Tibial artery (tissue), 4 donors: Measurements from ENCODE around the gene SYNJ2.

ENCODE experiments used
- DNase-seq, 2 donors: peaks; one replicate each; pipeline ENCODE4 v3.0.0-alpha.2; 2019
- H3K27ac ChIP-seq, 2 donors: fragments of 200-600 bp; sonication (generic) in 1 of 2; 1 replicate in 1 of 2; 2 replicates in 1 of 2; pipeline ENCODE4 v1.5.1; 2018 to 2019; ENCODE audit warnings: mild to moderate bottlenecking in 1 of 2
- H3K27me3 ChIP-seq, 2 donors: fragments of 200-600 bp; sonication (generic) in 1 of 2; one replicate each; pipeline versions ENCODE4 v1.5.1 to v1.6.0; 2016 to 2019
- H3K36me3 ChIP-seq, 3 donors: fragments of 200-600 bp; sonication (generic) in 2 of 3; one replicate each; pipeline ENCODE4 v1.5.1; 2016 to 2019; ENCODE audit warnings: mild to moderate bottlenecking in 2 of 3
- H3K4me1 ChIP-seq, 4 donors: fragments of 200-600 bp; sonication (generic) in 2 of 4; 1 replicate in 3 of 4; 2 replicates in 1 of 4; pipeline ENCODE4 v1.5.1; 2016 to 2019
- H3K4me3 ChIP-seq, 2 donors: fragments of 200-600 bp; sonication (generic) in 1 of 2; 1 replicate in 1 of 2; 2 replicates in 1 of 2; pipeline ENCODE4 v1.5.1; 2018 to 2019; ENCODE audit warnings: mild to moderate bottlenecking in 2 of 2
- H3K9me3 ChIP-seq, 3 donors: fragments of 200-600 bp; sonication (generic) in 1 of 3; one replicate each; pipeline ENCODE4 v1.5.1; 2016 to 2019
- intact Hi-C: fragments of 100-400 bp; cut with DNase I; formaldehyde crosslinking; loops from one replicate; pipeline ENCODE4 v1.15.0; 2023; ENCODE audit warnings: low total_unique reads
- TF ChIP-seq, protein P1 (sequence below), 2 experiments: fragments of 200-600 bp in 1 of 2; fragments of 450-650 bp in 1 of 2; IDR thresholded peaks; one replicate each; pipeline ENCODE4 v1.5.1; 2017 to 2019; ENCODE audit warnings: antibody characterized with exemption in 2 of 2, mild to moderate bottlenecking in 1 of 2, moderate library complexity in 1 of 2

SYNJ2 gene

DNA sequence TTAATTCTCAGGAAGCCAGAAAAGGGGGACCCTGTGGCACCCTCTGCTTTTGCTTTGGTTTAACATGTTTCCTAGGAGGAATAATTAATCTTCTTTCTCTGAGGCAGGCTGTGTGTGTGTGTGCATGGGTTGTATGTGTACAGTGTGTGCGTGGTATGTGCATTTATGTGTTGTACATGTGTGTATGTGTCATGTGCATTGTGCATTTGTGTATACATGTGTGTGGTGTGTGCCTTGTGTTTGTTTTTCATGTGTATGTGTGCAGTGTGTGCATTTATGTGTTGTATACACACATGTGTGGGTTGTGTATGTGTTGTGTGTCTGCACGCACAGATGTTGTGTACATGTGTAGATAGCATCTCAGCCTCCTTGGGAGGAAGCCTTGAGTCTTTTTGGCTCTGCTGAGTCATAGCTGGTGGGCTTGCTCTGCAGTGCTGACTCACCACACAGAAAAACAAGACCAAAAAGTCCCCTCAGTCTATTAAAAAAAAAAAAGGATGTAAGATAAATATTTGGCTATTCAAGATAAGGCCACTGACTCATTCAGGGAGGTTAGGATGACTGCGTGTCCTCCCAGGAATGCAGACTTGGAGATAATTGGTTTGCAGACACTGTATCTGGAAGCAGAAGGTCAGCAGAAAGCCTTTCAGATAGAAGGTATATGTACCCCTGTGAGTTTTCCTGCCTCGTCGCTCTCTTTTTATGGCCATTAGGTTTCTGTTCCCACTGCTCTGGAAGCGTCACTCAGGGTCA lies 58.6 kb downstream of the SYNJ2 start:
- H3K27ac ChIP-seq = peak overlapping the region; percentile 95 to 96
- intact Hi-C loops = no loop called here
- H3K4me3 ChIP-seq = no peak overlapping the region
- peak; percentile 35 to 80 for DNase-seq
- peaks cover 5 to 12% (median 6%) of the 10 kb centered on the region in 3 donors for H3K36me3 ChIP-seq
- peaks cover 21 to 74% (median 64%) of the 10 kb centered on the region in 4 donors for H3K4me1 ChIP-seq
- no peaks in the 10 kb centered on the region for H3K27me3 ChIP-seq
- TF ChIP-seq, protein P1, sequence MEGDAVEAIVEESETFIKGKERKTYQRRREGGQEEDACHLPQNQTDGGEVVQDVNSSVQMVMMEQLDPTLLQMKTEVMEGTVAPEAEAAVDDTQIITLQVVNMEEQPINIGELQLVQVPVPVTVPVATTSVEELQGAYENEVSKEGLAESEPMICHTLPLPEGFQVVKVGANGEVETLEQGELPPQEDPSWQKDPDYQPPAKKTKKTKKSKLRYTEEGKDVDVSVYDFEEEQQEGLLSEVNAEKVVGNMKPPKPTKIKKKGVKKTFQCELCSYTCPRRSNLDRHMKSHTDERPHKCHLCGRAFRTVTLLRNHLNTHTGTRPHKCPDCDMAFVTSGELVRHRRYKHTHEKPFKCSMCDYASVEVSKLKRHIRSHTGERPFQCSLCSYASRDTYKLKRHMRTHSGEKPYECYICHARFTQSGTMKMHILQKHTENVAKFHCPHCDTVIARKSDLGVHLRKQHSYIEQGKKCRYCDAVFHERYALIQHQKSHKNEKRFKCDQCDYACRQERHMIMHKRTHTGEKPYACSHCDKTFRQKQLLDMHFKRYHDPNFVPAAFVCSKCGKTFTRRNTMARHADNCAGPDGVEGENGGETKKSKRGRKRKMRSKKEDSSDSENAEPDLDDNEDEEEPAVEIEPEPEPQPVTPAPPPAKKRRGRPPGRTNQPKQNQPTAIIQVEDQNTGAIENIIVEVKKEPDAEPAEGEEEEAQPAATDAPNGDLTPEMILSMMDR (IDR thresholded peaks at IDR 0.05) = no peak
- no peaks in the 10 kb centered on the region for H3K9me3 ChIP-seq

DNA sequence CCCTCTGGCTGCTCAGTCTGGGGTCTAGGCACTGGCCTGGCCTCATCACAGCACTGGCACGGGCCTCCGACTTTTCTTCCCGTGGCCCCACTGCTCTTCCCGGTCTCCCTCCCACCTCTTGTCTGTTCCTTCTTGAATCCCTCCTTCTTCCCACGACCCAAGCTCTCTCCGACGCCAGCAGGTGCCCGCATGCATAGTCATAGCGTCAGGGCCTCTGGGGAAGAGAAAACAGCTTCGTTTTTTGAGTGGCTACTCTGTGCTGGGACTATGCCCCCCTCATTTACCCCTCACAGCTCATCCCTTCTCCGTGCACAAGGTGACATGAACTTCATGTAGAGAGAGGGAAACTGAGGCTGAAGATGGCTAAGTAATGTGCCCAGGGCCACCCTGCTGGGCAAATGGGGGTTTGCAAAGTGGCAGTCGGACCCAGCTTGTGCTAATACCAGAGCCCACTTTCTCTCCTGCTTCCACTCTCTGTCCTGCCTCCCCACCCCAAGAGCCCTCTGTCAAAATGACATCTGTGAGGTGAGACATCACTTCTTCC lies 59.2 kb downstream of the SYNJ2 start:
- Histone ChIP-seq H3K4me3 (no peak overlapping the region), H3K9me3 (no peaks in the 10 kb centered on the region), H3K36me3 (peaks cover 5 to 12% (median 6%) of the 10 kb centered on the region in 3 donors), H3K27me3 (no peaks in the 10 kb centered on the region), H3K4me1 (peaks cover 21 to 79% (median 65%) of the 10 kb centered on the region in 4 donors), H3K27ac (peak overlapping the region; percentile 95 to 96)
- TF ChIP-seq, protein P1 (IDR thresholded peaks at IDR 0.05) = no peak
- intact Hi-C loops = no loop called here
- peak; percentile 28 to 76 for DNase-seq

DNA sequence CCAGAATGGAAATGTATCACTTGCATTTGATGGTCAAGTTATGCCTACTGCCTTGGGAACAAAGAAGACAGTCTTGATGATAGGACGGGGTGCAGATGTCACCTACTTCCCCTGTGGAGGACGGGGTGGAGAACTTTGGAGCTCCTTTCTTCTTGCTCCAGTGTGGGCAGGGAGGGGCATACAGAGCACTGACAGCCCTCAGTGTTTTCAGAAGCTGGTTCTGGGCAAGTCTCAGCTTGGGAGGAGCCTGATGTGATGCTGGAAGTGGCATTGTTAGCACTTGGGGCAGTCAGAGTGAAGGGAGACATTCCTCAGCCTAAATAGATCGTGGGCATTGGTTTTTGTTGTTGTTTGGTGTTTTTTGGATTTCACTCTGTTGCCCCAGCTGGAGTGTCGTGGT lies 59.7 kb downstream of the SYNJ2 start:
- no peaks in the 10 kb centered on the region for H3K9me3 ChIP-seq
- peak overlapping the region; percentile 95 to 96 for H3K27ac ChIP-seq
- TF ChIP-seq, protein P1 (IDR thresholded peaks at IDR 0.05) = no peak
- H3K27me3 ChIP-seq = no peaks in the 10 kb centered on the region
- peaks cover 21 to 84% (median 67%) of the 10 kb centered on the region in 4 donors for H3K4me1 ChIP-seq
- intact Hi-C loops = no loop called here
- H3K4me3 ChIP-seq = no peak overlapping the region
- DNase-seq = peak; percentile 23 to 74
- peaks cover 1 to 12% (median 3%) of the 10 kb centered on the region in 3 donors for H3K36me3 ChIP-seq

DNA sequence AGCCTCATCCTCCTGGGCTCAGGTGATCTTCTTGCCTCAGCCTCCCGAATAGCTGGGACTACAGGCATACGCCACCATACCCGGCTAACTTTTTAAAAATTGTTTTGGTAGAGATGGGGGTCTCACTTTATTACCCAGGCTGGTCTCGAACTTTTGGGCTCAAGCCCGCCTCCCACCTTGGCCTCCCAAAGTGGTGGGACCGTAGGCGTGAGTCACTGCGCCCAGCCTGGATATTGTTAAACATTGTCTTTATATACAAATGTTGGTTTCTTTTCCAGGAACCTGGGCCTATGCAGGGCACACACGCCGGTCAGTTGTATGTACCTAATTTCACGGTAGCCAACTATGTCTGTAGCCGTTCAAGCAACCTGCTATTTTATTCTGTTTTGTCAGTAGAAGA lies 60.1 kb downstream of the SYNJ2 start:
- peak in 1 of 2 donors; percentile 63 for DNase-seq
- no peak overlapping the region for H3K4me3 ChIP-seq
- intact Hi-C loops = no loop called here
- peak overlapping the region; percentile 95 to 96 for H3K27ac ChIP-seq
- TF ChIP-seq, protein P1 (IDR thresholded peaks at IDR 0.05) = no peak
- H3K4me1 ChIP-seq = peaks cover 21 to 86% (median 68%) of the 10 kb centered on the region in 4 donors
- no peaks in the 10 kb centered on the region for H3K27me3 ChIP-seq
- no peaks in the 10 kb centered on the region for H3K9me3 ChIP-seq
- H3K36me3 ChIP-seq = peaks cover 0 to 12% (median 0%) of the 10 kb centered on the region in 3 donors

DNA sequence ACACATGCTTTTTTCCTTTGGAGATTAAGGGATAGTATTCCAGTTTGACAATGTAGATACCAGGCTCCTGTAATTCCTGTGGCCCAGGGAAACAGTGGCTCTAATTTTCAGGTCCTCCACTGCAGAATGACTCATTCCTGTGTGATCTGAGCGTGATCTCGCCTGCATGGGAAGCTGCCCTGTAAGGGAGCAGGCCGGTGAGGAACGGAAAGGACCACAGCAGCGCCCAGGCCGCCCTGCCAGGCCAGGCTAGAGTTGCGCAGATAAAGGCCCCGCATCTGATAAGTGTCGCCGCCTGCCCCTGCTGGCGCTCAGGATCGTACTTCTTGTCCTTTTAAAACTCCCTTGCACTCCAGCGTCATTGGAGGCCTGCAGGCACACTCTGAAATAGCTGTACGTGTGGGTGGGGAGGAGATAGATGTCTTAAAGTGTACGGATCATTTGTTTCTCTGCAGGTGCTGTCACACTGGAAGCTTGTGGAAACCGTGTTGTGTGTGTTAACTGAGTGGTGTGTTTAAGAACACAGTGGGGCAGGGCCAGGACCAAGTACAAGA lies 60.7 kb downstream of the SYNJ2 start:
- Histone ChIP-seq H3K9me3 (no peaks in the 10 kb centered on the region), H3K4me1 (peaks cover 21 to 89% (median 69%) of the 10 kb centered on the region in 4 donors), H3K4me3 (no peak overlapping the region), H3K36me3 (peaks cover 0 to 12% (median 0%) of the 10 kb centered on the region in 3 donors), H3K27me3 (no peaks in the 10 kb centered on the region), H3K27ac (peak overlapping the region; percentile 95 to 96)
- TF ChIP-seq, protein P1 (IDR thresholded peaks at IDR 0.05) = no peak
- peak; percentile 81 to 94 for DNase-seq
- intact Hi-C loops = no loop called here
